HT1080 (cell line): ENCODE measurements around the gene ROR2. TPM values are rescaled to one million over a fixed set of nuclear protein-coding genes. Genes with fewer than 3 reads are reported as not detected.

Experiments
- DNase-seq: peaks from one replicate; pipeline ENCODE4 v3.0.0-alpha.2; 2015; ENCODE audit warnings: low read depth
- total RNA-seq: library from RNA; depleted of rRNA; stranded (reverse); fragments of >200 nt; shearing (Covaris generic); gene quantifications from 2 replicates; pipeline ENCODE4 v1.2.3, GENCODE V29; 2014

The ROR2 gene
- total RNA-seq, 1 experiment from 2014 or later: 0.29 TPM

DNA sequence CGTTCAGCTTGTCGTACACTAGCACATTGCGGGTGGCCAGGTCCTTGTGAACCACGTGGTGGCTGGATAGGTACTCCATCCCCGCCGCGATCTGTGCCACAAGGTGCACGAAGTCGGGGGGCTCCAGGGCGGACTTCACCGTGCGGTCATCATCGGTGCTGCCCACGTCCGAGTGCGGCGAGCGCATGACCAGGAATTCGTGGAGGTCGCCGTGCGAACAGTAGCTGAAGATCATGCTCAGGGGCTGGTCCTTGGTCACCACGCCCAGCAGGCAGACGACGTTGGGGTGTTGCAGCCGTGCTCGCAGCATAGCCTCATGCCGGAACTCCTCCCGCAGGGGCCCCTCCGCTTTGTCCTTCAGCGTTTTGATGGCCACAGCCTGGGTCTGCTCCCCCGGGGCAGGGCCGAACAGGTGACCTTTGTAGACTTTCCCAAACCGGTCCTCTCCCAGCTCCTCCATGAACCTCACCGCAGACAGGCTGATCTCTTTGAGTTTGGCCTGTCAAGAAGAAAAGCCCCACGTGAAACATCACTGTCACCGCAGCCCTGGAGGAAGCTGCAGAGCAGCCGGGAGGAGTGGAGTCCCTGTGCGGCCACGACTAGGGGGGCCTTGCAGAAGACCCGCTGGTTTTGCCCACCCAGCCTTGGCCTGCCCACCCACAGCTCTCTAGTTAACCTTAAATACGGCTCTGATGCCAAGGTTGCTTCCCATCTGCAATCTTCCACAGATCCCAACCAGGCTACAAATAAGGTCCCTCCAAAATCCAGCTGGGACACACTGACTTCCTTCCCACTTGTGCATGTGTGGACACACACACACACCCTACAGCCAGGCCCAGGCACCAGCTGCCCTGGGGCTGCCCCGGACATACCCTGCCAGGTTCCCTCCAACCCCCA lies 225.2 kb downstream of the ROR2 start:
- DNase-seq: no peak

DNA sequence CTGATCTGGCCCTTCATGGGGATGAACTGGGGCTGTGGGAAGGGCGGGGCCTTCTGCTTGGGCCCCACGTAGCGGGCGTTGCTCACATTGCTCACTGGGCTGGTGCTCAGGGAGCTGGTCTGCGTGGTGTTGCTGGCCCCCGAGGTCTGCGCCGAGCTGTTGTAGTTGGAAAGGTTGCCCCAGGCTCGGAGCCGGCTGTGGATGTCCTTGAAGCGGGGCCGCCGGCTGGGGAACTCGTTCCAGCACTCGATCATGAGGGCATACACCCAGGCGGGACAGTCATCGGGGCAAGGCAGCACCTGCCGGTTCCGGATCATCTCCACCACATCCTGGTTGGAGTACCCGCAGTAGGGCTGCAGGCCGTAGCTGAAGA lies 226.0 kb downstream of the ROR2 start:
- no peak for DNase-seq

DNA sequence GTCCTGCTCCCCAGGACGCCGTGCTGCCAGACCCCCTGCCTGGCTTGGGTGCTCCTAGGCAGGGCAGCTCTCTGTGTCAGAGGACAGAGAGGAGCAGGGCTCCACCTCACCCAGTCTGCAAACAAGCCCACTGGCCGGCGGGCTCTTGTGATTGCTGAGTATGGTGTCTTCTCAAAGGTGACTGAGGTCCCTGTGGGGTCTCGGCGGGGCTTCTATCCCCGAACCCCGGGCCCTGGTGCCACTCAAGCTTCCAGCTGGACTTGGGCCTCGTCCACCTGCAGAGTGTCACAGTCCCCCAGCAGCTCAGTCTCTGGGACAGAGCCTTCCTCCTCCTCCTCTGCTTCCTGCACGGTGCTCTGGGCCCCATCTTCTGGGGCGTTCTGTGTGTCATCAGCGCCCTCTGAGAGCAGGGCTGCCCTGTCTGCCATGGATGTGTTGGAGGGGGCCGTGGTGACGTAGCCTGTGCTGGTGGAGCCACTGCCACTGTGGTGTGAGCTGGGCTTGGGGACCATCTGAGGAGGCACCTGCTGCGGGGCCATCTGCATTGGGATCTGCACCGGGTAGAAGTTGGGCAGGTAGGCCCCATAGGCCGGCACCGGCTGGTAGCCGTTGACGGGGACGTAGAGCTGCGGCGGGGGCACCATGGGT lies 226.5 kb downstream of the ROR2 start:
- no peak for DNase-seq

GRCh38 chr9:91720751-91721705 lies 229.0 kb downstream of the ROR2 start:
- DNase-seq: no peak

DNA sequence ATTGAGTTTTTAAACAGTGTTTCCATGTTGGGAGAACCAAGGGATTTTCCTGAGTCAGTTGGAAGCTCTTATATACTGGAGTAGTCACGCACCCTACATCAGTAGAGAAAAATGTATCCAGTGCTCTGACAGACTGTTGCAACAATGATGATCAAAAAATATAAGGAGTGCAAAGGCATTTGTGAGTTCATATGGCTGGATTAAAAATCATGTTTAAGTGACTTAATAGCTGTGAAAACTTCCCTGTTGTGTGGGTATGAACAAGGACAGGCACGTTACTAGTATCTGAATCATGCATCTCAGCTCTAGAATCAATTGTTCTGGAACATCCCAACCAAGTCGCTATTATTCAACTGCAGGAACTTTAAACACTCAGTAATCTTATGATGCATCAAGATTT lies 229.7 kb downstream of the ROR2 start:
- DNase-seq: no peak

- DNase-seq: no peak
Measured at GRCh38 chr9:91718071-91718470, 232.0 kb downstream of the ROR2 start.

DNA sequence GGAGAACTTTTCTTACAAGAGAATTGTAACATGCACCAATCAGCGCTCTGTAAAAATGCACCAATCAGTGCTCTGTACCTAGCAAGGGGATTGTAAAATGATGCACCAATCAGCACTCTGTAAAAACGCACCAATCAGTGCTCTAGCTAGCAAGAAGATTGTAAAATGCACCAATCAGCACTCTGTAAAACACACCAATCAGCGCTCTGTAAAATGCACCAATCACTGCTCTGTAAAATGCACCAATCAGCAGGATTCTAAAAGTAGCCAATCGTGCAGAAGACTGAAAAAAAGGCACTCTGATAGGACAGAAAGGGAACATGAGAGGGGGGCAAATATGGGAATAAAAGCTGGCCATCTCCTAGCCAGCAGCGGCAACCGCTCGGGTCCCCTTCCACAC lies 233.2 kb downstream of the ROR2 start:
- DNase-seq: no peak

DNA sequence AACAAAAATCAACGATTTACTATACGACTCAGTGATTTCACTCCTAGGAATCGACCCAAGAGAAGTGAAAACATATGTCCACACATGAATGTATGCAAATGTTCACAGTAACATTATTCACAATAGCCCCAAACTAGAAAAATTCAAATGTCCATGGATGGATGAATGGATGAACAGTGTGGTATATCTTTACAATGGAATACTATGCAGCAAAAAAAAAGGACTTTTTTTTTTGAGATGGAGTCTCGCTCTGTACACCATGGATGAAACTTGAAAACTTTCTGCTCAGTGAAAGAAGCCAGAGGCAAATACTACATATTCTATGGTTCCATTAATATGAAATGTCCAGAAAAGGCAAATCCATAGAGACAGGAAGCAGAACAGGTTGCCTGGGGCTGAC lies 233.8 kb downstream of the ROR2 start:
- no peak for DNase-seq

DNA sequence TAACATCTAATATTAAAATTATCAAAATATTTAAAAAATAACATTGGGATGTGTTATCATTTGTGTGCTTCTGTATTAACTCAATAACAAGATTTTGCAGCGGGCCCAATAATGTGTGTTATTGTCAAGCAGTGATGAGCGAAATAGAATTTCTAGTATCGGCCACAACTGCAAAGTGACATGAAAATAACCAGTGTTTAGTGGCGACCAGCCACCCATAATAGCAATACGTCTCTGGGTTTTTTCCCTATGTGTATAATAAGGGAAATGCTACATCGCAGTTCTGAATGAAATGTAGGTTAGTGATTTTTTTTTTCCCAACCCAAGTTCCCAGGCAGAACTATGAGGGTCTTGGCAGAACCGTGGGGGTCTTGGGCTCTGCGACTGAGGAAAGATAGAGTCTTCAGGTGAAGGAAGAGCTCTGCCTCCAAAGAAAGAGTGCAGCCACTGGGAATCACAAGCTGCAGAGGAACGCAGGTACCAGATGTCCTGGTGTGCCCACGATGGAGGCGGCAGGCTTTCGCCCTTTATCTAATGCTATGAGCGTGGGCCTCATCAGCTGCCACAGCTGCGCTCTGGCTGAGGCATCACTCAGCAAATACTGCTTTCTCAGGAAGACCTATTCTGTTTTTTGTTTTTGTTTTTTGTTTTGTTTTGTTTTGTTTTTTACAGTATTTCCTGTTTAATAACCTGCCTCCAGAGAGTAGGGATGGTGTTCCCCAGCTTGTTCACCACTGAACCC lies 235.0 kb downstream of the ROR2 start:
- DNase-seq: no peak

DNA sequence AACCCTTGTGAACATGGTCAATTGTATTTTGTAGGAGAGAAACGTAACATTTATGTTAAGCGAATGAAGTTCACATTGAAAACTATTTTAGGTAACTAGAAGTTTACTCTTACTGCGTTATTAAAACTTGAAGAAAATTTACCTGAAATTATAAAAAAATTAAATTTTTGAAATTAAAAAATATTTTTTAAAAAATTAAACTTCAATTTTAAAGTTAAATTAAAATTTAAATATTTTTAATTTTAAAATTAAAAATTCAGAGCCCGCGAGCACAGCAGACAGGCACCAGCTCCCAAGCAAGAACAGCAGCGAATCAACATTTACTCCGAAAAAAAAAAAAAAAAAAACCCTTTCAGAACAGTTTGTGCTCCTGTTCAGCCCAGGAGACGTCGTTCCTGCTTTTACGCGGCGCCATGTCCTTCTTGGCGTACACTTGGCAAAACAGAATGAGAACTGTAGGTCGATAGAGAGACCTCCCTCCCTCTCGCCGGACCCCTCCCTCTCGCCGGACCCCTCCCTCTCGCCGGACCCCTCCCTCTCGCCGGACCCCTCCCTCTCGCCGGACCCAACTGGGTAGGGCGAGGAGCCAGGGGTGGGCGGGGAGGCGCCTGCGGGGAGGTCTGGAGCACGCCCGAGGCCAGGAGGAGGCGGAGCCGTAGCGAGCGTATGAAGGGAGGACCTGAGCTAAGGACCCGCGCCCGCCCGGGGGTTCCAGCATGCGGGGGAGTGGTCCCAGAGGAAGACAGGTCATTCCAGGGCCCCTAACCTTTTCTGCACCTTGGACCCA lies 235.8 kb downstream of the ROR2 start:
- no peak for DNase-seq

DNA sequence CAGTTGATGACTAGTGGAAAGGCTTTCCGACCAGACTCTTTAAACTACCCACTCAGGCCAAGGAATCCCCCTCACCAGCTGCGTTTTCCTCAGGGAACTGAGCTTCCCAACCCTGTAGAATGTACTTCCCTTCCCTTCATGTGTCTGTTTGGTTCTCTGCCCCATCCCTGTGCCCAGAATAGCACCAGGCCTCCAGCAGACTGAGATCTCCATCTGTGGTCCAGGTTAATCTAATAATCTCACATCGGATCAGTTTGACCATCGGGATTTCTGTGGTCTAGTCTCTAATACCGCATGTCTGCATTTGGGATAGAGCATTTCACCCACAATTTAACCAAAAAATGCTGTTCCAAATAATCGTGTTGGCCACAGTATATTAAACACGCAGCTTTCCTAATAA lies 237.2 kb downstream of the ROR2 start:
- no peak for DNase-seq

DNA sequence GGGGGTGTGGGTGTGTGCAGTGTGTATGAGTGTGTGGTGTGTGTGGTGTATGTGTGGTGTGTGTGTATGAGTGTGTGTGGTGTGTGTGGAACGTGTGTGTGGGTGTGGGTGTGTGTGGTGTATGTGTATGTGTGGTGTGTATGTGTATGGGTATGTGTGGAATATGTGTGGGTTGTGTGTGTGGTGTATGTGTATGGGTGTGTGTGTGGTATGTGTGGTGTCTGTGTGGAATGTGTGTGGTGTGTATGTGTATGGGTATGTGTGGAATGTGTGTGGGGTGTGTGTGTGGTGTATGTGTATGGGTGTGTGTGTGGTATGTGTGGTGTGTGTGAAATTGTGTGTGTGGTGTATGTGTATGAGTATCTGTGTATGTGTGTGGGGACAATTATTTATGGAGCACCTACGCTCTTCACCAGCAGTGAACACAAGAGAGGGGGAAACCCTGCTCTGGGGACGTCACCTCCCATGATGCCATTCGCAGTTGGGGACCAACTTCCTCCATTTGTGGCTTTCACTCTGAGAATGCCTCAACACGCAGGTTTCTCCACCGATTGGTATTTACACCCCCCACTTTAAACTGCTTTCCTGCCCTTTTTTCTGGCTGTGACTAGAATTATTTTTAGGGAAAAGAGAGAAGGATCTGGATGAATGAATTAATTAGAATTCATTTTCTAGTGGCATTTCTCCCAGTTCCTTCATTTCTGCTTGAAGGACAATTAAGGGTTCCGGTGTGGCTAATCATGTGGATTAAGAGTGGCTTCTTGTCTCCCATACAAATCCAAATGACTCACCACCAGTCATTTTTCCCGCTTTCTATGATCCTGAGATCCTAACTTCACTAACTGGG lies 238.1 kb downstream of the ROR2 start:
- DNase-seq: peak; percentile 31

DNA sequence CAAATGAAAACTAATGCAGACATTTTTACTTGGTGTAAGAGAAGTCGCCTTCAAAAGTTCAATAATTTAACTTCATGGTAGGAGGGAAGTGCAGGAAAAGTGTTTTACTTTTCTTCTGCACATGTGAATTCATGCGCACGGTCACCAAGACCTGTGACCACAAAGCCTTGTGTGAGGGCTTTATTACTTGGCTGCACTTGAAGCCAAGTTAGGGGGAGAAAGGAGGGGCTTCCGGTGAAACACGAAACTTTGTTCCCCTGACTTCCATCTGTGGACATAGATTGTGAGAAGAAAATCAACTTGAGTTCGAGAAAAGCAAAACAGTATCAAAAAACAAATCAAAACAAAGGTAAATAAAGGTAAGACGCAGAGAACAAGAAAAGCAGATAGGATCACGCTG lies 239.9 kb downstream of the ROR2 start:
- no peak for DNase-seq

DNA sequence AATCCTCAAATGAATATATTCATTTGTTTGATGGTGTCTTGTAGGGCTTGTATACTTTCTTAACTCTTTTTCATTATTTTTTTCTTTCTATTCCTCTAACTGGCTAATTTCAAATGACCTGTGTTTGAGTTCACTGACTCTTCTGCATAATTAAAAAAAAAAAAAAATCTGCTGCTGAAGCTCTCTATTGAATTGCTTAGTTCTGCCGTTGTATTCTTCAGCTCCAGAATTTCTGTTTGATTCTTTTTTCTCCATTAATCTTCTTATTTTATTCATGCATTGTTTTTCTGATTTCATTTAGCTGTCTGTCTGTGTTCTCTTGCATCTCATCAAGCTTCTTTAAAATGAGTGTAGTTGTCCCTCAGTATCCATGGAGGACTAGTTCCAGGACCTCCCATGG lies 244.6 kb downstream of the ROR2 start:
- no peak for DNase-seq

- DNase-seq: no peak
Measured at GRCh38 chr9:91700475-91700874, 249.6 kb downstream of the ROR2 start.

DNA sequence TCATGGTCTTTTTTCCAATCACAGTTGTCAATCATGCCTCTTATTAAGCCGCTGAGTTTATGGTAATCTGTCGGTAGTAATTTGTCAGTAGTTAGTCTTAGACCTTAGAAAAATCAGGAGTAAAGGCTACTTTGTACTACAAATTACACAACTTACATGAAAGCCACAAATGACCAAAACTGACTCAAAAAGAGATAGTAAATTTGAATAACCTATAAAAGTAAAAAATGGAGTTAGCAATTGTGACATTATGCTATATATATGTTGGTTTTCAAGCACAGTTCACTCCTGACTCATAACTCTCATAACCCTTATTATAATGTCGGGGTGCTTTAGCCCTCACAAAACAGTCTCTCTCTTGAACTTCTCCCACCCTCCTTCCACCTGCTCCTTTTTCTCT lies 251.8 kb downstream of the ROR2 start:
- DNase-seq: no peak

- no peak for DNase-seq
Measured at GRCh38 chr9:91697201-91697600, 252.8 kb downstream of the ROR2 start.

DNA sequence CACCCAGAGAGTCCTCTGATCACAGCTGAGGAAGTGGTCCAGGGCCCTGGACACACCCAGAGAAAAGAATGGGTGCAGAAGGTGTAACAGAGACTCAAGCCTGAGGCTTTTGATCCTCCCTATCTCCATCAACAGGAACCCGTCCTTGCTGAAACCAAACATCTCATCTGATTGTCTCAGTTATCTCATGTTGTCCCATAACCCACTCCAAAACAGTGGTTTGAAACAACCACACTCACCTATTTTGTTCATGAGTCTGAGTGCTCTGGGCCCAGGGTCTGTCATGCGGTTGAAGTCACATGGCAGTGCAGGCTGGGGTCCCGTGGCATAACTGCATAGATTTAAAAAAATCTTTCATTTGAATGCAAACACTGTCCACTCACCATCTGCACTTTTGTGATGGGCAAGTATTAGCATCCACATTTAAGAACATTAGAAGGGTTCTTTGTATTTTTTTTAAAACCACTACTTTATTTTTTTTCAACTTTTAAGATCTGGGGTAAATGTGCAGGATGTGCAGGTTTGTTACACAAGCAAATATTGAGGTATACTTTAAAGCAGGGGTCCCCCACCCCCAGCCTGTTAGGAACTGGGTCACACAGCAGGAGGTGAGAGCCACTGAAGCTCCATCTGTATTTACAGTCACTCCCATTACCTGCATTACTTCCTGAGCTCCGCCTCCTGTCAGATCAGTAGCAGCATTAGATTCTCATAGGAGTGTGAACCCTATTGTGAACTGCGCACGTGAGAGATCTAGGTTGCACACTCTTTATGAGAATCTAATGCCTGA lies 255.8 kb downstream of the ROR2 start:
- no peak for DNase-seq

DNA sequence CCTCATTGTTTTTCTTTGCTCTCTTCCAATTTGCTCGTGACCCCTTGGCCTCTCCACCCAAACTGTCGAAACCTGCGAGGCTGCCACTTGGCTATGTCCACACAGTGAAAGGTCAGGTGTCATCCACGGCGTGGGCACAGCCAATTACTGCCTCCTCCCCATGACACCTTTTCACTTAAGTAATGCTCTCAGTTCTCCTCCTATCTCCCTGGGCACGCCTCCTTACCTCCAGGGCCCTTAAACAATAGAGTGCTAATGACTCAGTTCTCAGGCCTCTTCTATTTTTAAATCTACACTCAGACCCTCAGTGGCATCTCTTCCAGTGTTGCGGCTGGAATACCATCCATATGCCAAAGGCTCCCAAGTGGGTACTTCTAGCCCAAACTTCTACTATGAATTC lies 256.8 kb downstream of the ROR2 start:
- no peak for DNase-seq
